Cardiac muscle cell (in vitro differentiated cells and primary cell): ENCODE results near the gene LGI4. TPM values are rescaled to one million over a fixed set of nuclear protein-coding genes. Genes with fewer than 3 reads are reported as not detected.

ENCODE experiments used
- DNase-seq, 2 donors: peaks; one replicate each; pipeline versions ENCODE4 v3.0.0 to v3.0.0-alpha.2; 2010 to 2017; ENCODE audit warnings: low read depth in 1 of 2, low spot score in 1 of 2
- H3K27ac ChIP-seq: fragments of 200-600 bp; sonication (generic); 2 replicates; pipeline ENCODE4 v1.5.1; 2016
- H3K27me3 ChIP-seq: fragments of 200-600 bp; sonication (generic); 2 replicates; pipeline ENCODE4 v1.6.0; 2016; ENCODE audit warnings: control low read depth
- H3K36me3 ChIP-seq: fragments of 200-600 bp; sonication (generic); 2 replicates; pipeline ENCODE4 v1.5.1; 2016; ENCODE audit warnings: control low read depth
- H3K4me1 ChIP-seq: fragments of 200-600 bp; sonication (generic); 2 replicates; pipeline ENCODE4 v1.8.1; 2017; ENCODE audit warnings: low read depth, mild to moderate bottlenecking, mixed run types
- H3K4me3 ChIP-seq: fragments of 200-600 bp; sonication (generic); 2 replicates; pipeline ENCODE4 v1.5.1; 2016; ENCODE audit warnings: mild to moderate bottlenecking
- H3K9me3 ChIP-seq: fragments of 200-600 bp; sonication (generic); 2 replicates; pipeline ENCODE4 v1.5.1; 2017; ENCODE audit warnings: low read depth, mild to moderate bottlenecking, control low read depth
- CTCF ChIP-seq: IDR thresholded peaks from 2 replicates; pipeline ENCODE4 v1.5.1; 2012; ENCODE audit warnings: low read depth, mild to moderate bottlenecking, low read length
- polyA plus RNA-seq: library from polyadenylated mRNA; unstranded; fragments of >200 nt; fragmentation: Nextera tagmentation; extraction: Ambion mirVana; gene quantifications from 2 replicates; pipeline ENCODE4 v1.2.1, GENCODE V29; 2016
- total RNA-seq: library from RNA; depleted of rRNA; stranded (reverse); fragments of >200 nt; gene quantifications from 2 replicates; pipeline ENCODE4 v1.2.3, GENCODE V29; 2016

Gene LGI4
- total and polyA plus RNA-seq, 2 experiments from 2014 or later, result 26.7 to 45.5 TPM

GRCh38 chr19:35108730-35109129 is 26.1 kb downstream of the LGI4 start:
- no peak for DNase-seq
- no peaks in the 10 kb centered on the region for H3K36me3 ChIP-seq
- no peaks in the 10 kb centered on the region for H3K4me1 ChIP-seq
- no peak for TF ChIP-seq CTCF
- no peaks in the 10 kb centered on the region for H3K9me3 ChIP-seq
- H3K27ac ChIP-seq, result no peak overlapping the region
- H3K4me3 ChIP-seq, result no peak overlapping the region
- no peaks in the 10 kb centered on the region for H3K27me3 ChIP-seq

GRCh38 chr19:35107545-35107944 is 27.3 kb downstream of the LGI4 start:
- DNase-seq, result peak in 1 of 2 donors; percentile 79
- no peaks in the 10 kb centered on the region for H3K27me3 ChIP-seq
- H3K4me1 ChIP-seq, result no peaks in the 10 kb centered on the region
- no peaks in the 10 kb centered on the region for H3K36me3 ChIP-seq
- no peak overlapping the region for H3K4me3 ChIP-seq
- TF ChIP-seq CTCF, result no peak
- H3K9me3 ChIP-seq, result no peaks in the 10 kb centered on the region
- no peak overlapping the region for H3K27ac ChIP-seq

GRCh38 chr19:35106898-35107541 is 27.8 kb downstream of the LGI4 start:
- DNase-seq, result no peak
- H3K36me3 ChIP-seq, result no peaks in the 10 kb centered on the region
- TF ChIP-seq CTCF, result no peak
- no peak overlapping the region for H3K27ac ChIP-seq
- no peaks in the 10 kb centered on the region for H3K9me3 ChIP-seq
- no peaks in the 10 kb centered on the region for H3K27me3 ChIP-seq
- H3K4me3 ChIP-seq, result no peak overlapping the region
- no peaks in the 10 kb centered on the region for H3K4me1 ChIP-seq

GRCh38 chr19:35106291-35106583 is 28.6 kb downstream of the LGI4 start:
- Histone ChIP-seq H3K9me3 (no peaks in the 10 kb centered on the region), H3K36me3 (no peaks in the 10 kb centered on the region), H3K4me1 (no peaks in the 10 kb centered on the region), H3K27ac (no peak overlapping the region), H3K4me3 (no peak overlapping the region), H3K27me3 (no peaks in the 10 kb centered on the region)
- no peak for DNase-seq
- TF ChIP-seq CTCF, result no peak

- TF ChIP-seq CTCF, result no peak
- no peaks in the 10 kb centered on the region for H3K9me3 ChIP-seq
- H3K27me3 ChIP-seq, result no peaks in the 10 kb centered on the region
- H3K4me3 ChIP-seq, result no peak overlapping the region
- no peak for DNase-seq
- H3K27ac ChIP-seq, result no peak overlapping the region
- H3K36me3 ChIP-seq, result no peaks in the 10 kb centered on the region
- no peaks in the 10 kb centered on the region for H3K4me1 ChIP-seq
Observed at GRCh38 chr19:35105411-35106290, 29.2 kb downstream of the LGI4 start.
